Hepatocyte (in vitro differentiated cells): ENCODE measurements around the gene DCUN1D2.

Experiments
- EZH2 ChIP-seq: fragments of 200-600 bp; sonication (generic); IDR thresholded peaks from 2 replicates; pipeline ENCODE4 v1.6.1; 2016; ENCODE audit warnings: antibody characterized with exemption, mild to moderate bottlenecking, borderline replicate concordance
- EZH2phosphoT487 ChIP-seq: fragments of 200-600 bp; sonication (generic); IDR thresholded peaks from one replicate; pipeline ENCODE4 v1.6.1; 2018; ENCODE audit warnings: antibody characterized with exemption, mild to moderate bottlenecking, low read depth, moderate library complexity; ENCODE audit not compliant: unreplicated experiment, severe bottlenecking
- TF ChIP-seq, protein P1 (sequence below): fragments of 200-600 bp; sonication (generic); IDR thresholded peaks from 2 replicates; pipeline ENCODE4 v1.5.1; 2016; ENCODE audit warnings: antibody characterized with exemption, mild to moderate bottlenecking; ENCODE audit not compliant: poor library complexity

DNA sequence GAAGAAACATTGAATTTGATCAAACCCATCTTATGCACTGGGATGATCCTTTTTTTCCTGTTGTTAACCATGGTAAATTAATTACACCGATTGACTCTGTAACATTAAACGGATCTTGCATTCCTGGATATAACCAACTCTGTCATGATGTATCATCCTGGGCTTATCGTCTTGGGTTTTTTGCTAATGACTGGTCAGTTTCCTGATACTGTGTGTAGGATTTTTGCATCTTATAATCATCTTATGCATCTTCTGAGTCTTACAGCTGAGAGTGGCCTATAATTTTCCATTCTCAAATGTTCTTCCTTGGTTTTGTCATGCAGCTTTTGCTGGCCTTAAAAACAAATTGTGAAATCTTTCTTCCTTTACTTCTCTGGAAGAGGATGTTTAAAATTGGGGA, 12.8 kb downstream of the DCUN1D2 start:
- TF ChIP-seq EZH2phosphoT487, result no peak
- TF ChIP-seq, protein P1, sequence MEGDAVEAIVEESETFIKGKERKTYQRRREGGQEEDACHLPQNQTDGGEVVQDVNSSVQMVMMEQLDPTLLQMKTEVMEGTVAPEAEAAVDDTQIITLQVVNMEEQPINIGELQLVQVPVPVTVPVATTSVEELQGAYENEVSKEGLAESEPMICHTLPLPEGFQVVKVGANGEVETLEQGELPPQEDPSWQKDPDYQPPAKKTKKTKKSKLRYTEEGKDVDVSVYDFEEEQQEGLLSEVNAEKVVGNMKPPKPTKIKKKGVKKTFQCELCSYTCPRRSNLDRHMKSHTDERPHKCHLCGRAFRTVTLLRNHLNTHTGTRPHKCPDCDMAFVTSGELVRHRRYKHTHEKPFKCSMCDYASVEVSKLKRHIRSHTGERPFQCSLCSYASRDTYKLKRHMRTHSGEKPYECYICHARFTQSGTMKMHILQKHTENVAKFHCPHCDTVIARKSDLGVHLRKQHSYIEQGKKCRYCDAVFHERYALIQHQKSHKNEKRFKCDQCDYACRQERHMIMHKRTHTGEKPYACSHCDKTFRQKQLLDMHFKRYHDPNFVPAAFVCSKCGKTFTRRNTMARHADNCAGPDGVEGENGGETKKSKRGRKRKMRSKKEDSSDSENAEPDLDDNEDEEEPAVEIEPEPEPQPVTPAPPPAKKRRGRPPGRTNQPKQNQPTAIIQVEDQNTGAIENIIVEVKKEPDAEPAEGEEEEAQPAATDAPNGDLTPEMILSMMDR, result no peak
- no peak for TF ChIP-seq EZH2
